Measurements from ENCODE around the gene CATSPER3.

CATSPER3 gene

DNA sequence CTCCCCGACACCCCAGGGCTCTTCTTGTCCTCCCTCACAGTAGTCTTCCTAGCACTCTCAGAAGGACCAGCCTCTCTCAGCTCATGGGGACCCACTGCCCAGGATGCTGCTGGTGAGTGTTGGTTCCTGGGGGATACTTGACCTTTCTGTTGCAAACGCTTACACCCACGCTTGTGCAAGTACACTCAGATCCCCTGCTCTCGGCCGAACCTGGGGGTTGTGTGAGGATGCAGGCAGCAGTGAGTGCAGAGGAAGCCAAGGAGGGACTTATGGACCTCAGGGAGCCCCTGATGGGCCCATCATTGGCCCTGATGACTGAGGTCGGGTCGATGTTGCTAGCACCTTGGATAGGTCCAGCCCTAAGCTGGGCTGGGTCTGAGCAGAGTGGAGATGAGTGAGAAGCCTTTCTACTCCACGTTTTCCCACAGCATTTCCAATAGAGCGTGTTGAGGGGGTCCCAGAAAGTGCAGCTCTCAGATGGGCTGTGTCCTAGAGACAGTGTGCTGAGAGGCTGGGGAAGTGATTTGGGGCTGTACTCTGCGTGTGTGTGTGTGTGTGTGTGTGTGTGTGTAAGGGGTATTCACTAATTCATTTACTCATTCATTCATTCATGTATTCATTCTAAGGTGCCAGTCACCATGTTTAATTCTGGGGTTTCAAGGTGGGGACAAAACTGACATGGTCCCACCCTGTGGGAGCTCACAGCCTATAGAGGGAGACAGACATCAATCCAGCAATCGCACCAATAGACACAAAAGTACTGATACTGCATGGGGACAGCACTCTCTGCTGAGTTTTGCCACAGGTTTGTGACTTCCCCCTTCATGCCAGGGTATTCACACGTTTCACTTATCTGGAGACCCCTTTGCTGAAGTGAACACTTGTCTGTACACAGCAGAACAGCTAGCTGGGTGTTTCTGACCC, 91.6 kb downstream of the CATSPER3 start:
- in situ Hi-C loops (cut with MboI; ENCODE audit: low sequenced_read_pairs) = no loop called here

GRCh38 chr5:135060021-135060420, 92.3 kb downstream of the CATSPER3 start:
- in situ Hi-C loops (cut with MboI; ENCODE audit: low sequenced_read_pairs) = no loop called here

GRCh38 chr5:135061001-135061400, 93.3 kb downstream of the CATSPER3 start:
- in situ Hi-C loops (cut with MboI; ENCODE audit: low sequenced_read_pairs) = no loop called here

Measured in HL-60/S4 treated with phorbol 12-myristate 13-acetate at 8.2 ng/mL for 4 days and 3 days (cell line).